Activated naive CD4-positive, alpha-beta T cell treated with anti-CD3 and anti-CD28 coated beads for 36 hours (primary cell): ENCODE results near the gene CCDC182. TPM values are rescaled to one million over a fixed set of nuclear protein-coding genes. Genes with fewer than 3 reads are reported as not detected.

Experiments
- CTCF ChIA-PET: fragments of 350-600 bp; sonication (Branson Sonifier 250); formaldehyde crosslinking; loops from one replicate; lab custom pipeline; 2021; ENCODE audit warnings: antibody characterized with exemption; lab: Charles Lee
- DNase-seq: peaks from one replicate; pipeline ENCODE4 v3.0.0-alpha.2; 2020
- H3K27ac Mint-ChIP-seq: one replicate; pipeline ENCODE4 v1.8.0; 2021; ENCODE audit warnings: mild to moderate bottlenecking, mixed read lengths
- H3K27me3 Mint-ChIP-seq: one replicate; pipeline ENCODE4 v1.8.0; 2021; ENCODE audit warnings: low read depth, mixed read lengths
- H3K36me3 Mint-ChIP-seq: one replicate; pipeline ENCODE4 v1.8.0; 2021; ENCODE audit warnings: low read depth, mixed read lengths
- H3K4me1 Mint-ChIP-seq: one replicate; pipeline ENCODE4 v1.8.0; 2021; ENCODE audit warnings: low read depth, mixed read lengths
- H3K4me3 Mint-ChIP-seq: one replicate; pipeline ENCODE4 v1.8.0; 2021; ENCODE audit warnings: mild to moderate bottlenecking, moderate library complexity, mixed read lengths
- H3K9me3 Mint-ChIP-seq: one replicate; pipeline ENCODE4 v1.8.0; 2021; ENCODE audit warnings: mixed read lengths
- intact Hi-C: fragments of 100-400 bp; cut with micrococcal nuclease; formaldehyde crosslinking; loops from one replicate; pipeline ENCODE4 v1.15.1; 2023
- total RNA-seq, 2 experiments: library from RNA; stranded (reverse); gene quantifications; one replicate each; pipeline ENCODE4 v1.2.3, GENCODE V29; 2021

Gene CCDC182
- not detected for total RNA-seq

- peaks cover 2% of the 10 kb centered on the region for H3K27me3 Mint-ChIP-seq
- intact Hi-C loops: loop anchor here (5.0 kb wide), 1 partner anchor 73 kb away; no protein-coding TSS in a partner anchor
Measured at GRCh38 chr17:57745242-57745641, at the start of gene CCDC182. Gene CCDC182 (minus strand): TSS chr17:57745299. CDS start chr17:57745272, 27 bp downstream.

GRCh38 chr17:57794841-57795240 lies 49.7 kb upstream of the CCDC182 start:
- no peak overlapping the region for H3K27ac Mint-ChIP-seq
- intact Hi-C loops: no loop called here
- DNase-seq: no peak
- H3K4me1 Mint-ChIP-seq: peaks cover 6% of the 10 kb centered on the region
- no peak overlapping the region for H3K4me3 Mint-ChIP-seq
- no peaks in the 10 kb centered on the region for H3K36me3 Mint-ChIP-seq
- CTCF ChIA-PET: interaction anchor here (0.6 to 1.0 kb wide), 2 partner anchors 12 to 38 kb away, joined by 3 to 5 read pairs; no protein-coding TSS in a partner anchor
- H3K9me3 Mint-ChIP-seq: no peaks in the 10 kb centered on the region
- peaks cover 2% of the 10 kb centered on the region for H3K27me3 Mint-ChIP-seq

More at GRCh38 chr17:57745242-57745641, at the start of gene CCDC182:
- Mint-ChIP-seq H3K27ac (no peak within 1 kb of the TSS), H3K36me3 (no peaks in the 10 kb centered on the region), H3K9me3 (no peaks in the 10 kb centered on the region), H3K4me3 (no peak within 1 kb of the TSS), H3K4me1 (no peaks in the 10 kb centered on the region)
- no peak for DNase-seq
- CTCF ChIA-PET: interaction anchor here (2.5 kb wide), 1 partner anchor 38 kb away, joined by 8 read pairs; no protein-coding TSS in a partner anchor

GRCh38 chr17:57788725-57789124 lies 43.6 kb upstream of the CCDC182 start:
- H3K36me3 Mint-ChIP-seq: no peaks in the 10 kb centered on the region
- H3K4me1 Mint-ChIP-seq: peaks cover 2% of the 10 kb centered on the region
- CTCF ChIA-PET: no interaction called here
- DNase-seq: no peak
- intact Hi-C loops: no loop called here
- H3K9me3 Mint-ChIP-seq: no peaks in the 10 kb centered on the region
- no peak overlapping the region for H3K4me3 Mint-ChIP-seq
- no peak overlapping the region for H3K27ac Mint-ChIP-seq
- H3K27me3 Mint-ChIP-seq: peaks cover 16% of the 10 kb centered on the region

GRCh38 chr17:57785022-57785421 lies 39.9 kb upstream of the CCDC182 start:
- no peak for DNase-seq
- Mint-ChIP-seq H3K4me1 (no peaks in the 10 kb centered on the region), H3K36me3 (no peaks in the 10 kb centered on the region), H3K9me3 (no peaks in the 10 kb centered on the region), H3K4me3 (no peak overlapping the region), H3K27me3 (peaks cover 15% of the 10 kb centered on the region), H3K27ac (no peak overlapping the region)
- CTCF ChIA-PET: interaction anchor here (1.0 to 3.4 kb wide), 3 partner anchors 44 to 799 kb away, joined by 3 to 28 read pairs (median 3); no protein-coding TSS in a partner anchor
- intact Hi-C loops: no loop called here

- Mint-ChIP-seq H3K4me3 (no peak overlapping the region), H3K4me1 (no peaks in the 10 kb centered on the region), H3K9me3 (no peaks in the 10 kb centered on the region), H3K36me3 (no peaks in the 10 kb centered on the region), H3K27me3 (peaks cover 15% of the 10 kb centered on the region), H3K27ac (no peak overlapping the region)
- CTCF ChIA-PET: interaction anchor here (0.9 to 3.4 kb wide), 23 partner anchors 9 to 798 kb away, joined by 3 to 28 read pairs (median 4); no protein-coding TSS in a partner anchor
- intact Hi-C loops: no loop called here
- no peak for DNase-seq
Measured at GRCh38 chr17:57784226-57784895, 39.3 kb upstream of the CCDC182 start.

GRCh38 chr17:57783338-57783742 lies 38.2 kb upstream of the CCDC182 start:
- intact Hi-C loops: loop anchor here (1.0 to 2.0 kb wide), 4 partner anchors 50 to 652 kb away; no protein-coding TSS in a partner anchor
- Mint-ChIP-seq H3K27me3 (peaks cover 12% of the 10 kb centered on the region), H3K27ac (no peak overlapping the region), H3K9me3 (no peaks in the 10 kb centered on the region), H3K4me1 (no peaks in the 10 kb centered on the region), H3K36me3 (no peaks in the 10 kb centered on the region), H3K4me3 (no peak overlapping the region)
- CTCF ChIA-PET: interaction anchor here (0.6 to 3.4 kb wide), 36 partner anchors 8 to 650 kb away, joined by 3 to 28 read pairs (median 4); no protein-coding TSS in a partner anchor
- peak; percentile 88 for DNase-seq

GRCh38 chr17:57782647-57783337 lies 37.7 kb upstream of the CCDC182 start:
- no peaks in the 10 kb centered on the region for H3K9me3 Mint-ChIP-seq
- no peak for DNase-seq
- no peak overlapping the region for H3K27ac Mint-ChIP-seq
- no peaks in the 10 kb centered on the region for H3K36me3 Mint-ChIP-seq
- H3K27me3 Mint-ChIP-seq: peaks cover 6% of the 10 kb centered on the region
- H3K4me3 Mint-ChIP-seq: no peak overlapping the region
- H3K4me1 Mint-ChIP-seq: no peaks in the 10 kb centered on the region
- intact Hi-C loops: loop anchor here (1.0 to 2.0 kb wide), 4 partner anchors 51 to 651 kb away; no protein-coding TSS in a partner anchor
- CTCF ChIA-PET: interaction anchor here (0.8 to 3.4 kb wide), 25 partner anchors 9 to 650 kb away, joined by 3 to 28 read pairs (median 5); no protein-coding TSS in a partner anchor

GRCh38 chr17:57782062-57782490 lies 37.0 kb upstream of the CCDC182 start:
- Mint-ChIP-seq H3K4me1 (no peaks in the 10 kb centered on the region), H3K4me3 (no peak overlapping the region), H3K27ac (no peak overlapping the region), H3K27me3 (peaks cover under 1% of the 10 kb centered on the region), H3K9me3 (no peaks in the 10 kb centered on the region), H3K36me3 (no peaks in the 10 kb centered on the region)
- intact Hi-C loops: loop anchor here (2.0 kb wide), 1 partner anchor 183 kb away; no protein-coding TSS in a partner anchor
- no peak for DNase-seq
- CTCF ChIA-PET: interaction anchor here (1.5 to 3.4 kb wide), 3 partner anchors 13 to 539 kb away, joined by 5 to 28 read pairs (median 19); no protein-coding TSS in a partner anchor

GRCh38 chr17:57781386-57782061 lies 36.4 kb upstream of the CCDC182 start:
- intact Hi-C loops: loop anchor here (2.0 kb wide), 1 partner anchor 183 kb away; no protein-coding TSS in a partner anchor
- Mint-ChIP-seq H3K27ac (peak overlapping the region; percentile 4), H3K9me3 (no peaks in the 10 kb centered on the region), H3K4me3 (no peak overlapping the region), H3K4me1 (no peaks in the 10 kb centered on the region), H3K27me3 (no peaks in the 10 kb centered on the region), H3K36me3 (no peaks in the 10 kb centered on the region)
- CTCF ChIA-PET: interaction anchor here (1.1 to 3.4 kb wide), 3 partner anchors 11 to 538 kb away, joined by 3 to 28 read pairs (median 3); no protein-coding TSS in a partner anchor
- no peak for DNase-seq

- H3K27me3 Mint-ChIP-seq: peaks cover 2% of the 10 kb centered on the region
- no peaks in the 10 kb centered on the region for H3K9me3 Mint-ChIP-seq
- no peak overlapping the region for H3K4me3 Mint-ChIP-seq
- no peak for DNase-seq
- CTCF ChIA-PET: interaction anchor here (0.6 to 1.5 kb wide), 4 partner anchors 9 to 681 kb away, joined by 3 to 4 read pairs (median 3); no protein-coding TSS in a partner anchor
- H3K4me1 Mint-ChIP-seq: no peaks in the 10 kb centered on the region
- H3K36me3 Mint-ChIP-seq: no peaks in the 10 kb centered on the region
- H3K27ac Mint-ChIP-seq: no peak overlapping the region
- intact Hi-C loops: no loop called here
Measured at GRCh38 chr17:57779706-57780105, 34.6 kb upstream of the CCDC182 start.

GRCh38 chr17:57778306-57778705 lies 33.2 kb upstream of the CCDC182 start:
- intact Hi-C loops: no loop called here
- CTCF ChIA-PET: no interaction called here
- H3K4me3 Mint-ChIP-seq: no peak overlapping the region
- no peaks in the 10 kb centered on the region for H3K36me3 Mint-ChIP-seq
- no peaks in the 10 kb centered on the region for H3K9me3 Mint-ChIP-seq
- peaks cover 8% of the 10 kb centered on the region for H3K27me3 Mint-ChIP-seq
- no peaks in the 10 kb centered on the region for H3K4me1 Mint-ChIP-seq
- DNase-seq: no peak
- H3K27ac Mint-ChIP-seq: no peak overlapping the region
